ENCODE data around the gene NDUFS7.

- no peak for TF ChIP-seq POLR2A (IDR thresholded peaks at IDR 0.05; ENCODE audit: low read depth, low read length)
- no peak for TF ChIP-seq POLR2AphosphoS5 (IDR thresholded peaks at IDR 0.05; ENCODE audit: low read depth, low read length)
- no peak for TF ChIP-seq TAF1 (IDR thresholded peaks at IDR 0.05; ENCODE audit: borderline replicate concordance, low read depth, low read length)
Observed at GRCh38 chr19:1388637-1389026, 4.9 kb downstream of the NDUFS7 start.
